ENCODE results near the gene CPXM1.
"Not testable (repeated sequence)": the region's sequence is repeated elsewhere in the genome, so short reads cannot be mapped to it uniquely, and the experiment has no call there.

The CPXM1 gene
- total RNA-seq = 0 to 7.7 (median 0.13) reads per million in 18 experiments

GRCh38 chr20:2800521-2801285 is at the start of gene CPXM1:
Gene CPXM1 (minus strand): TSS chr20:2800627. CDS start chr20:2800572, 55 bp downstream.
- peak; percentile 41 to 45 for DNase-seq

- DNase-seq = no peak
Observed at GRCh38 chr20:2849529-2849928, 49.1 kb upstream of the CPXM1 start.

GRCh38 chr20:2847802-2848201 is 47.4 kb upstream of the CPXM1 start:
- no peak for DNase-seq

GRCh38 chr20:2846698-2847097 is 46.3 kb upstream of the CPXM1 start:
- DNase-seq = no peak

GRCh38 chr20:2845607-2846006 is 45.2 kb upstream of the CPXM1 start:
- no peak for DNase-seq

GRCh38 chr20:2840967-2841531 is 40.6 kb upstream of the CPXM1 start:
- DNase-seq = peak; percentile 31 to 44

GRCh38 chr20:2840138-2840966 is 39.9 kb upstream of the CPXM1 start, which contains the start of the genes PCED1A and VPS16:
Gene PCED1A (minus strand): TSS chr20:2840655. CDS start chr20:2839912, 743 bp downstream.
Gene VPS16 (plus strand): TSS chr20:2840745. CDS start chr20:2840775, 30 bp downstream.
- peak; percentile 86 to 93 for DNase-seq

- no peak for DNase-seq
Observed at GRCh38 chr20:2839732-2840137, 39.3 kb upstream of the CPXM1 start.

- DNase-seq = no peak
Observed at GRCh38 chr20:2838847-2839671, 38.6 kb upstream of the CPXM1 start.

- DNase-seq = no peak
Observed at GRCh38 chr20:2838170-2838797, 37.9 kb upstream of the CPXM1 start.

GRCh38 chr20:2837221-2837960 is 37.0 kb upstream of the CPXM1 start:
- no peak for DNase-seq

GRCh38 chr20:2836035-2836434 is 35.6 kb upstream of the CPXM1 start:
- no peak for DNase-seq

GRCh38 chr20:2835331-2835796 is 34.9 kb upstream of the CPXM1 start:
- no peak for DNase-seq

- peak in 1 of 2 donors; percentile 14 for DNase-seq
Observed at GRCh38 chr20:2834401-2835110, 34.1 kb upstream of the CPXM1 start.

- peak; percentile 54 to 68 for DNase-seq
Observed at GRCh38 chr20:2833761-2834160, 33.3 kb upstream of the CPXM1 start.

- not testable (repeated sequence) for DNase-seq
Observed at GRCh38 chr20:2831206-2831605, 30.8 kb upstream of the CPXM1 start.

- DNase-seq = no peak
Observed at GRCh38 chr20:2829376-2829775, 28.9 kb upstream of the CPXM1 start.

- no peak for DNase-seq
Observed at GRCh38 chr20:2826655-2827054, 26.2 kb upstream of the CPXM1 start.

GRCh38 chr20:2825761-2826160 is 25.3 kb upstream of the CPXM1 start:
- no peak for DNase-seq

GRCh38 chr20:2822073-2822472 is 21.6 kb upstream of the CPXM1 start:
- DNase-seq = no peak
